Type B pancreatic cell (in vitro differentiated cells): Measurements from ENCODE around the gene FGD4. TPM values are rescaled to one million over a fixed set of nuclear protein-coding genes. Genes with fewer than 3 reads are reported as not detected.

Experiments used
- DNase-seq: peaks from one replicate; pipeline ENCODE4 v3.0.0; 2021; ENCODE audit warnings: mixed read lengths; ENCODE audit not compliant: unreplicated experiment; ENCODE audit errors: extremely low spot score
- H3K27ac Mint-ChIP-seq: 2 replicates; pipeline ENCODE4 v1.8.0; 2021; ENCODE audit warnings: mild to moderate bottlenecking, mixed read lengths
- H3K27me3 Mint-ChIP-seq: 2 replicates; pipeline ENCODE4 v1.8.0; 2021; ENCODE audit warnings: mixed read lengths
- H3K36me3 Mint-ChIP-seq: 2 replicates; pipeline ENCODE4 v1.8.0; 2021; ENCODE audit warnings: mixed read lengths
- H3K4me1 Mint-ChIP-seq: one replicate; pipeline ENCODE4 v1.8.0; 2021; ENCODE audit warnings: mixed read lengths; ENCODE audit not compliant: unreplicated experiment
- H3K4me3 Mint-ChIP-seq: 2 replicates; pipeline ENCODE4 v1.8.0; 2021; ENCODE audit warnings: mild to moderate bottlenecking, mixed read lengths
- H3K9me3 Mint-ChIP-seq: 2 replicates; pipeline ENCODE4 v1.8.0; 2021; ENCODE audit warnings: mixed read lengths
- CTCF ChIP-seq: fragments of 200-600 bp; sonication (generic); conservative IDR thresholded peaks from 2 replicates; pipeline ENCODE4 v1.5.0; 2021; ENCODE audit warnings: antibody characterized with exemption, mild to moderate bottlenecking
- total RNA-seq: library from RNA; stranded (reverse); gene quantifications from 2 replicates; pipeline ENCODE4 v1.2.1, GENCODE V29; 2021; ENCODE audit warnings: low replicate concordance

FGD4 gene
- total RNA-seq, 1 donor from 2014 or later, result 26.7 TPM

- no peaks in the 10 kb centered on the region for H3K9me3 Mint-ChIP-seq
- no peak overlapping the region for H3K4me3 Mint-ChIP-seq
- DNase-seq, result no peak
- no peak for TF ChIP-seq CTCF
- no peaks in the 10 kb centered on the region for H3K4me1 Mint-ChIP-seq
- peaks cover 3% of the 10 kb centered on the region for H3K36me3 Mint-ChIP-seq
- no peak overlapping the region for H3K27ac Mint-ChIP-seq
- H3K27me3 Mint-ChIP-seq, result no peaks in the 10 kb centered on the region
Measured at GRCh38 chr12:32462908-32463307, 63.5 kb downstream of the FGD4 start.

GRCh38 chr12:32466187-32466586 lies 66.8 kb downstream of the FGD4 start:
- no peaks in the 10 kb centered on the region for H3K27me3 Mint-ChIP-seq
- peaks cover 9% of the 10 kb centered on the region for H3K36me3 Mint-ChIP-seq
- H3K4me3 Mint-ChIP-seq, result no peak overlapping the region
- DNase-seq, result no peak
- no peak overlapping the region for H3K27ac Mint-ChIP-seq
- no peaks in the 10 kb centered on the region for H3K9me3 Mint-ChIP-seq
- TF ChIP-seq CTCF, result no peak
- no peaks in the 10 kb centered on the region for H3K4me1 Mint-ChIP-seq

DNA sequence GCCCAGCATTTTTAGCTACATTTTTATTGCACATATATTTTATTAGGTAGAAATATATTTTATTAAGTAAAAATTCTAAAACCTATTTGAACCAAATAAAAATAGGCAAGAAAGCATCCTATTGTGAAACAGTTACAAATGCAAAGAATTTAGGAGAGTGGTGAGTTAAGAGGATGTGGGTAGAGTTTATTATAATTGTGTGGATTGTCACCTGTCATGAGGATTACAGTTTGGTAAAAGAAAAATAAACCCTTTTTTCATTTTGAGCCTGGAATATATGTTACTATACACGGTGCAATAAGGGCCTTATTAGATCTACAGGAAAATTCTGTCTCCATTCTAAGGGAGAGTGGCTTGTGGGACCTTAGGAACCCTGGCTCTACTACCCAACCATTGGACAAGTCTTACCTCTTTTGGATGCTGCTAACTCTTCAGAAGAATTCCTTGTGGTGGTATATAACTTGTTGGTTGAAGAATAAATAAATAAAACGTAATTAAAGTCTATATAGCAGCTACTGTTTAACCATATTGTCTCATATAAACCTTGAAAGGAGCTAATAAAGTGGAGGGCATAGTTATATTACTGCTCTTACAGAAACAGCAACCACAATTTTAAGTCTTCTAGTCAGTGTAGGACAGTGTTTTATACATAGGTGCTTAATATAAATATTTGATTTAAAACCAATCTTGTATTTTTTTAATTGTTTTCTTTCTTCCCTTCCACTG lies 67.8 kb downstream of the FGD4 start:
- H3K27ac Mint-ChIP-seq, result no peak overlapping the region
- H3K4me1 Mint-ChIP-seq, result no peaks in the 10 kb centered on the region
- no peak overlapping the region for H3K4me3 Mint-ChIP-seq
- no peak for TF ChIP-seq CTCF
- peaks cover 15% of the 10 kb centered on the region for H3K36me3 Mint-ChIP-seq
- H3K9me3 Mint-ChIP-seq, result no peaks in the 10 kb centered on the region
- no peaks in the 10 kb centered on the region for H3K27me3 Mint-ChIP-seq
- DNase-seq, result no peak

DNA sequence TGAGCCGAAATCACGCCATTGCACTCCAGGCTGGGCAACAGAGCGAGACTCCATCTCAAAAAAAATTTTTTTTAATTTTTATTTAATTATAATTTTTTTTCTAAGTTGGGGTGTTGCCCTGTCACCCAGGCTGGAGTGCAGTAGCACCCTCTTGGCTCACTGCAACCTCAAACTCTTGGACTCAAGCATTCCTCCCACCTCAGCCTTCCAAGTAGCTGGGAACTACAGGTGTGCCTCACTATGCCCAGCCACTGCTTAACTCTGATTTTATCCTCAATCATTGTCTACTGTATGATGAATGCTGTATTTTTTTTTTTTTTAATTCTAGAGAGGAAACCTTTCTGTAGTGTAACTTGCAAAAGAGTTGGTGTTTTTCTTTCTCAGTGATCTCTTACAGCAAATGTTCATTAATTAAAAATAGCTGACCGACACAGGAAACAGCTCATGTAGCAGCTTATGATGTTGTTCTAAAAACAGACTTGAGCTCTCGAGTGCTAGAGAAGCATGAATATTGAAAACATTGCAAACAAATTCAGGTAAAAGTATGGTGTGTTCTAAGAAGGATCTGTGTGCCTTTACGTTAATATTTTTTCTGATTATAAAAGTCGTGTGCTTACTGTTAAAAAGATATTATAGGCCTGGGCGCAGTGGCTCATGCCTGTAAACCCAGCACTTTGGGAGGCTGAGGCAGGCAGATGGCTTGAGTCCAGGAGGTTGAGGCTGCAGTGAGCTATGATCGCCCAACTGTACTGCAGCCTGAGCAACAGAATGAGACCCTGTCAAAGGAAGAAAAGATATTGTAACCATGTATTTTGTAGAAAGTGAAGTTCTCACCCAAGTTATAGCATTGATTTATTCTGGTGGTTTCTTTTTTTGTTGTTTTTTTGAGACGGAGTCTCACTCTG lies 68.9 kb downstream of the FGD4 start:
- peaks cover 15% of the 10 kb centered on the region for H3K36me3 Mint-ChIP-seq
- no peak overlapping the region for H3K27ac Mint-ChIP-seq
- H3K9me3 Mint-ChIP-seq, result no peaks in the 10 kb centered on the region
- H3K4me3 Mint-ChIP-seq, result no peak overlapping the region
- DNase-seq, result no peak
- no peaks in the 10 kb centered on the region for H3K27me3 Mint-ChIP-seq
- no peaks in the 10 kb centered on the region for H3K4me1 Mint-ChIP-seq
- TF ChIP-seq CTCF, result no peak

GRCh38 chr12:32470936-32471470 lies 71.6 kb downstream of the FGD4 start:
- H3K36me3 Mint-ChIP-seq, result peaks cover 20% of the 10 kb centered on the region
- no peaks in the 10 kb centered on the region for H3K4me1 Mint-ChIP-seq
- H3K27ac Mint-ChIP-seq, result no peak overlapping the region
- H3K4me3 Mint-ChIP-seq, result no peak overlapping the region
- H3K27me3 Mint-ChIP-seq, result no peaks in the 10 kb centered on the region
- no peak for DNase-seq
- no peak for TF ChIP-seq CTCF
- H3K9me3 Mint-ChIP-seq, result no peaks in the 10 kb centered on the region
